GM23338 (cell line): ENCODE measurements around the gene RASSF7. TPM values are rescaled to one million over a fixed set of nuclear protein-coding genes. Genes with fewer than 3 reads are reported as not detected.

Source experiments
- ATAC-seq: fragments of 200-7000 bp; cut with Tn5 transposase; 3 replicates; pipeline ENCODE4 v1.9.1; 2020
- DNase-seq: peaks from one replicate; pipeline ENCODE4 v3.0.0-alpha.2; 2015; ENCODE audit warnings: low spot score
- H2AFZ ChIP-seq: fragments of 200-600 bp; sonication (generic); 2 replicates; pipeline ENCODE4 v1.8.0; 2016; ENCODE audit warnings: antibody characterized with exemption, mild to moderate bottlenecking, moderate library complexity
- H3F3A ChIP-seq: fragments of 200-600 bp; sonication (generic); replicated peaks from 2 replicates; pipeline ENCODE4 v1.8.0; 2017; ENCODE audit warnings: antibody characterized with exemption, mixed run types, low read depth
- H3K27ac ChIP-seq: fragments of 200-600 bp; sonication (generic); 2 replicates; pipeline ENCODE4 v1.6.1; 2016; ENCODE audit warnings: low read depth
- H3K27me3 ChIP-seq: fragments of 200-600 bp; sonication (generic); 2 replicates; pipeline ENCODE4 v1.8.0; 2016; ENCODE audit warnings: mild to moderate bottlenecking, mixed run types, moderate library complexity; ENCODE audit not compliant: insufficient read depth
- H3K36me3 ChIP-seq: fragments of 200-600 bp; sonication (generic); 2 replicates; pipeline ENCODE4 v1.8.0; 2016; ENCODE audit warnings: mild to moderate bottlenecking; ENCODE audit not compliant: insufficient read depth
- H3K4me1 ChIP-seq: fragments of 200-600 bp; sonication (generic); 2 replicates; pipeline ENCODE4 v1.8.0; 2016; ENCODE audit warnings: mild to moderate bottlenecking, moderate library complexity; ENCODE audit not compliant: insufficient read depth
- H3K4me2 ChIP-seq: fragments of 200-600 bp; sonication (generic); 2 replicates; pipeline ENCODE4 v1.7.1; 2017; ENCODE audit warnings: mixed run types
- H3K4me3 ChIP-seq: fragments of 200-600 bp; sonication (generic); 2 replicates; pipeline ENCODE4 v1.6.1; 2016; ENCODE audit warnings: mixed run types
- H3K79me2 ChIP-seq: fragments of 200-600 bp; sonication (generic); replicated peaks from 2 replicates; pipeline ENCODE4 v1.8.0; 2017; ENCODE audit warnings: mild to moderate bottlenecking; ENCODE audit not compliant: insufficient read depth
- H3K9me2 ChIP-seq: fragments of 200-600 bp; sonication (generic); 2 replicates; pipeline ENCODE4 v1.8.0; 2017; ENCODE audit not compliant: insufficient read depth
- H4K20me1 ChIP-seq: fragments of 200-600 bp; sonication (generic); replicated peaks from 2 replicates; pipeline ENCODE4 v1.8.0; 2017; ENCODE audit warnings: mild to moderate bottlenecking; ENCODE audit not compliant: insufficient read depth
- H3K27ac Mint-ChIP-seq: 2 replicates; pipeline ENCODE4 v1.8.0; 2020; ENCODE audit warnings: inconsistent platforms, mild to moderate bottlenecking, moderate library complexity, mixed read lengths
- H3K27me3 Mint-ChIP-seq: 3 replicates; pipeline ENCODE4 v1.8.0; 2022; ENCODE audit warnings: low read depth, mild to moderate bottlenecking, moderate library complexity, mixed read lengths, inconsistent platforms; ENCODE audit not compliant: insufficient read depth, poor library complexity
- H3K36me3 Mint-ChIP-seq: 3 replicates; pipeline ENCODE4 v1.8.0; 2021; ENCODE audit warnings: low read depth, mild to moderate bottlenecking, inconsistent platforms, moderate library complexity, mixed read lengths
- H3K4me1 Mint-ChIP-seq: 3 replicates; pipeline ENCODE4 v1.8.0; 2020; ENCODE audit warnings: mild to moderate bottlenecking, inconsistent platforms, mixed read lengths
- H3K4me3 Mint-ChIP-seq: 3 replicates; pipeline ENCODE4 v1.8.0; 2021; ENCODE audit warnings: moderate library complexity, mild to moderate bottlenecking, inconsistent platforms, mixed read lengths
- H3K9me3 Mint-ChIP-seq: 3 replicates; pipeline ENCODE4 v1.8.0; 2020; ENCODE audit warnings: moderate library complexity, mild to moderate bottlenecking, inconsistent platforms, mixed read lengths
- CREB1 ChIP-seq: fragments of 250-450 bp; sonication (Bioruptor Pico); IDR thresholded peaks from 2 replicates; pipeline ENCODE4 v1.5.0; 2020; ENCODE audit warnings: low read depth, mild to moderate bottlenecking, moderate library complexity
- CTCF ChIP-seq, 2 experiments: fragments of 200-600 bp in 1 of 2; sonication (generic) in 1 of 2; conservative IDR thresholded peaks; 2 replicates each; pipeline versions ENCODE4 v1.5.1 to v1.6.1; 2016 to 2017; ENCODE audit warnings: antibody characterized with exemption in 2 of 2, low read depth in 2 of 2, mild to moderate bottlenecking in 2 of 2, moderate library complexity in 1 of 2
- ETS1 ChIP-seq: IDR thresholded peaks from 2 replicates; pipeline ENCODE4 v1.6.1; 2016; ENCODE audit warnings: antibody characterized with exemption
- EZH2phosphoT487 ChIP-seq: fragments of 200-600 bp; sonication (generic); IDR thresholded peaks from one replicate; pipeline ENCODE4 v1.8.1; 2018; ENCODE audit warnings: antibody characterized with exemption; ENCODE audit not compliant: unreplicated experiment
- JUNB ChIP-seq: IDR thresholded peaks from one replicate; pipeline ENCODE4 v1.6.1; 2016; ENCODE audit warnings: antibody characterized with exemption; ENCODE audit not compliant: unreplicated experiment
- NANOG ChIP-seq: IDR thresholded peaks from 2 replicates; pipeline ENCODE4 v1.6.1; 2016; ENCODE audit warnings: antibody characterized with exemption, borderline replicate concordance
- POLR2AphosphoS5 ChIP-seq: IDR thresholded peaks from 2 replicates; pipeline ENCODE4 v1.6.1; 2016; ENCODE audit warnings: antibody characterized with exemption, low read depth
- STAT1 ChIP-seq: IDR thresholded peaks from one replicate; pipeline ENCODE4 v1.6.1; 2016; ENCODE audit warnings: antibody characterized with exemption; ENCODE audit not compliant: unreplicated experiment
- ZNF114 ChIP-seq: fragments of 250-450 bp; sonication (Bioruptor Pico); IDR thresholded peaks from 2 replicates; pipeline ENCODE4 v1.5.0; 2020; ENCODE audit warnings: mild to moderate bottlenecking, moderate library complexity
- ZNF331 ChIP-seq: fragments of 250-450 bp; sonication (Bioruptor Pico); IDR thresholded peaks from 2 replicates; pipeline ENCODE4 v1.5.0; 2020; ENCODE audit warnings: low read depth, mild to moderate bottlenecking, moderate library complexity
- polyA plus RNA-seq: library from polyadenylated mRNA; unstranded; fragments of >200 nt; fragmentation: Nextera tagmentation; extraction: Ambion mirVana; gene quantifications from 2 replicates; pipeline ENCODE4 v1.2.1, GENCODE V29; 2016
- total RNA-seq: library from RNA; depleted of rRNA; stranded (reverse); fragments of >200 nt; shearing (Covaris generic); gene quantifications from 2 replicates; pipeline ENCODE4 v1.2.3, GENCODE V29; 2014
- TF ChIP-seq, protein P1 (sequence below): fragments of 250-450 bp; sonication (Bioruptor Pico); IDR thresholded peaks from 2 replicates; pipeline ENCODE4 v1.5.0; 2020; ENCODE audit warnings: mild to moderate bottlenecking, moderate library complexity

Gene RASSF7
- total and polyA plus RNA-seq, 2 experiments from 2014 or later, result 39.6 to 64.8 TPM

- no peak overlapping the region for H3K4me2 ChIP-seq
- DNase-seq, result no peak
- Mint-ChIP-seq H3K27ac (no peak overlapping the region), H3K4me1 (no peaks in the 10 kb centered on the region), H3K9me3 (peaks cover 29% of the 10 kb centered on the region), H3K4me3 (no peak overlapping the region), H3K36me3 (peaks cover 48% of the 10 kb centered on the region), H3K27me3 (peaks cover 10% of the 10 kb centered on the region)
- no peaks in the 10 kb centered on the region for H3K27me3 ChIP-seq
- H3K4me3 ChIP-seq, result no peak overlapping the region
- no peaks in the 10 kb centered on the region for H3K36me3 ChIP-seq
- no peak for TF ChIP-seq CTCF (conservative IDR thresholded peaks at IDR 0.05; ENCODE audit: low read depth in 2 of 2)
- no peaks in the 10 kb centered on the region for H3K4me1 ChIP-seq
- H3F3A ChIP-seq, result peaks cover 8% of the 10 kb centered on the region; the same call in 1 of the 2 replicates
- no peaks in the 10 kb centered on the region for H4K20me1 ChIP-seq
- H3K79me2 ChIP-seq, result no peaks in the 10 kb centered on the region
- no peak overlapping the region for H2AFZ ChIP-seq
- H3K9me2 ChIP-seq, result no peaks in the 10 kb centered on the region
- no peak for ATAC-seq
- H3K27ac ChIP-seq, result no peak overlapping the region
Measured at GRCh38 chr11:514606-515005, 46.2 kb upstream of the RASSF7 start.

DNA sequence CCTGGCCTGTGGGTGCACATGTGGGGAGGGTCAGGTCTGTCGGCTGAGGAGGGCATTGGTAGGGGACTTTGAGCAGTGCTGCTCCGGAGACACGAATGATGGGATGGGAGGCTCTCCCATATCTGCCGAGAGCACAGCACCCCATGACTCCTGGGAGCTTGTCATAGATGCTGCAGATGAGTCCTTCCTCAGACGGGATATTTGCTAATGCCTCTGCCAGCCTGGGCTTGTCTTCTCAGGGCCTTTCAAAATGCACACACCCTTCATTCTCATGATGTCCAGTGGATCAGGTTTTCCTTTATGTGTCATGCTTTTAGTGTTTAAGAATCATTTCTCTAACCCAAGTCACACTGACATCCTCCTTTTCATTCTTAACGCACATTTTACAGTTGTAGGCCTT lies 45.6 kb upstream of the RASSF7 start:
- Mint-ChIP-seq H3K27me3 (peaks cover 6% of the 10 kb centered on the region), H3K4me3 (no peak overlapping the region), H3K36me3 (peaks cover 43% of the 10 kb centered on the region), H3K9me3 (peaks cover 29% of the 10 kb centered on the region), H3K27ac (no peak overlapping the region), H3K4me1 (no peaks in the 10 kb centered on the region)
- Histone ChIP-seq H3K79me2 (no peaks in the 10 kb centered on the region), H3F3A (peaks cover 8% of the 10 kb centered on the region; the same call in 1 of the 2 replicates), H3K27me3 (no peaks in the 10 kb centered on the region), H3K4me1 (no peaks in the 10 kb centered on the region), H3K9me2 (no peaks in the 10 kb centered on the region), H3K4me2 (no peak overlapping the region), H4K20me1 (no peaks in the 10 kb centered on the region), H3K4me3 (no peak overlapping the region), H3K27ac (no peak overlapping the region), H3K36me3 (no peaks in the 10 kb centered on the region), H2AFZ (no peak overlapping the region)
- no peak for ATAC-seq
- no peak for DNase-seq
- TF ChIP-seq CREB1 (CRISPR knock-in tag) (no peak), EZH2phosphoT487 (no peak), NANOG (no peak), ETS1 (no peak), ZNF114 (CRISPR knock-in tag) (no peak), JUNB (no peak), POLR2AphosphoS5 (no peak), STAT1 (no peak), ZNF331 (CRISPR knock-in tag) (no peak)
- TF ChIP-seq, protein P1, sequence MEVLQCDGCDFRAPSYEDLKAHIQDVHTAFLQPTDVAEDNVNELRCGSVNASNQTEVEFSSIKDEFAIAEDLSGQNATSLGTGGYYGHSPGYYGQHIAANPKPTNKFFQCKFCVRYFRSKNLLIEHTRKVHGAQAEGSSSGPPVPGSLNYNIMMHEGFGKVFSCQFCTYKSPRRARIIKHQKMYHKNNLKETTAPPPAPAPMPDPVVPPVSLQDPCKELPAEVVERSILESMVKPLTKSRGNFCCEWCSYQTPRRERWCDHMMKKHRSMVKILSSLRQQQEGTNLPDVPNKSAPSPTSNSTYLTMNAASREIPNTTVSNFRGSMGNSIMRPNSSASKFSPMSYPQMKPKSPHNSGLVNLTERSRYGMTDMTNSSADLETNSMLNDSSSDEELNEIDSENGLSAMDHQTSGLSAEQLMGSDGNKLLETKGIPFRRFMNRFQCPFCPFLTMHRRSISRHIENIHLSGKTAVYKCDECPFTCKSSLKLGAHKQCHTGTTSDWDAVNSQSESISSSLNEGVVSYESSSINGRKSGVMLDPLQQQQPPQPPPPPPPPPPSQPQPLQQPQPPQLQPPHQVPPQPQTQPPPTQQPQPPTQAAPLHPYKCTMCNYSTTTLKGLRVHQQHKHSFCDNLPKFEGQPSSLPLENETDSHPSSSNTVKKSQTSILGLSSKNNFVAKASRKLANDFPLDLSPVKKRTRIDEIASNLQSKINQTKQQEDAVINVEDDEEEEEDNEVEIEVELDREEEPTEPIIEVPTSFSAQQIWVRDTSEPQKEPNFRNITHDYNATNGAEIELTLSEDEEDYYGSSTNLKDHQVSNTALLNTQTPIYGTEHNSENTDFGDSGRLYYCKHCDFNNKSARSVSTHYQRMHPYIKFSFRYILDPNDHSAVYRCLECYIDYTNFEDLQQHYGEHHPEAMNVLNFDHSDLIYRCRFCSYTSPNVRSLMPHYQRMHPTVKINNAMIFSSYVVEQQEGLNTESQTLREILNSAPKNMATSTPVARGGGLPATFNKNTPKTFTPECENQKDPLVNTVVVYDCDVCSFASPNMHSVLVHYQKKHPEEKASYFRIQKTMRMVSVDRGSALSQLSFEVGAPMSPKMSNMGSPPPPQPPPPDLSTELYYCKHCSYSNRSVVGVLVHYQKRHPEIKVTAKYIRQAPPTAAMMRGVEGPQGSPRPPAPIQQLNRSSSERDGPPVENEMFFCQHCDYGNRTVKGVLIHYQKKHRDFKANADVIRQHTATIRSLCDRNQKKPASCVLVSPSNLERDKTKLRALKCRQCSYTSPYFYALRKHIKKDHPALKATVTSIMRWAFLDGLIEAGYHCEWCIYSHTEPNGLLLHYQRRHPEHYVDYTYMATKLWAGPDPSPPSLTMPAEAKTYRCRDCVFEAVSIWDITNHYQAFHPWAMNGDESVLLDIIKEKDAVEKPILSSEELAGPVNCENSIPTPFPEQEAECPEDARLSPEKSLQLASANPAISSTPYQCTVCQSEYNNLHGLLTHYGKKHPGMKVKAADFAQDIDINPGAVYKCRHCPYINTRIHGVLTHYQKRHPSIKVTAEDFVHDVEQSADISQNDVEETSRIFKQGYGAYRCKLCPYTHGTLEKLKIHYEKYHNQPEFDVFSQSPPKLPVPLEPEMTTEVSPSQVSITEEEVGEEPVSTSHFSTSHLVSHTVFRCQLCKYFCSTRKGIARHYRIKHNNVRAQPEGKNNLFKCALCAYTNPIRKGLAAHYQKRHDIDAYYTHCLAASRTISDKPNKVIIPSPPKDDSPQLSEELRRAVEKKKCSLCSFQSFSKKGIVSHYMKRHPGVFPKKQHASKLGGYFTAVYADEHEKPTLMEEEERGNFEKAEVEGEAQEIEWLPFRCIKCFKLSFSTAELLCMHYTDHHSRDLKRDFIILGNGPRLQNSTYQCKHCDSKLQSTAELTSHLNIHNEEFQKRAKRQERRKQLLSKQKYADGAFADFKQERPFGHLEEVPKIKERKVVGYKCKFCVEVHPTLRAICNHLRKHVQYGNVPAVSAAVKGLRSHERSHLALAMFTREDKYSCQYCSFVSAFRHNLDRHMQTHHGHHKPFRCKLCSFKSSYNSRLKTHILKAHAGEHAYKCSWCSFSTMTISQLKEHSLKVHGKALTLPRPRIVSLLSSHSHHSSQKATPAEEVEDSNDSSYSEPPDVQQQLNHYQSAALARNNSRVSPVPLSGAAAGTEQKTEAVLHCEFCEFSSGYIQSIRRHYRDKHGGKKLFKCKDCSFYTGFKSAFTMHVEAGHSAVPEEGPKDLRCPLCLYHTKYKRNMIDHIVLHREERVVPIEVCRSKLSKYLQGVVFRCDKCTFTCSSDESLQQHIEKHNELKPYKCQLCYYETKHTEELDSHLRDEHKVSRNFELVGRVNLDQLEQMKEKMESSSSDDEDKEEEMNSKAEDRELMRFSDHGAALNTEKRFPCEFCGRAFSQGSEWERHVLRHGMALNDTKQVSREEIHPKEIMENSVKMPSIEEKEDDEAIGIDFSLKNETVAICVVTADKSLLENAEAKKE (CRISPR knock-in tag), result no peak
